Activated naive CD4-positive, alpha-beta T cell treated with anti-CD3 and anti-CD28 coated beads for 36 hours (primary cell): ENCODE data around the gene GABRD. TPM values are rescaled to one million over a fixed set of nuclear protein-coding genes. Genes with fewer than 3 reads are reported as not detected.
"Not testable (repeated sequence)": the region's sequence is repeated elsewhere in the genome, so short reads cannot be mapped to it uniquely, and the experiment has no call there.

Source experiments
- CTCF ChIA-PET: fragments of 350-600 bp; sonication (Branson Sonifier 250); formaldehyde crosslinking; loops from one replicate; lab custom pipeline; 2021; ENCODE audit warnings: antibody characterized with exemption; lab: Charles Lee
- DNase-seq: peaks from one replicate; pipeline ENCODE4 v3.0.0-alpha.2; 2020
- H3K27ac Mint-ChIP-seq: one replicate; pipeline ENCODE4 v1.8.0; 2021; ENCODE audit warnings: mild to moderate bottlenecking, mixed read lengths
- H3K27me3 Mint-ChIP-seq: one replicate; pipeline ENCODE4 v1.8.0; 2021; ENCODE audit warnings: low read depth, mixed read lengths
- H3K36me3 Mint-ChIP-seq: one replicate; pipeline ENCODE4 v1.8.0; 2021; ENCODE audit warnings: low read depth, mixed read lengths
- H3K4me1 Mint-ChIP-seq: one replicate; pipeline ENCODE4 v1.8.0; 2021; ENCODE audit warnings: low read depth, mixed read lengths
- H3K4me3 Mint-ChIP-seq: one replicate; pipeline ENCODE4 v1.8.0; 2021; ENCODE audit warnings: mild to moderate bottlenecking, moderate library complexity, mixed read lengths
- H3K9me3 Mint-ChIP-seq: one replicate; pipeline ENCODE4 v1.8.0; 2021; ENCODE audit warnings: mixed read lengths
- intact Hi-C: fragments of 100-400 bp; cut with micrococcal nuclease; formaldehyde crosslinking; loops from one replicate; pipeline ENCODE4 v1.15.1; 2023
- total RNA-seq, 2 experiments: library from RNA; stranded (reverse); gene quantifications; one replicate each; pipeline ENCODE4 v1.2.3, GENCODE V29; 2021

Gene GABRD
- total RNA-seq, 2 experiments from 2014 or later, result not detected

DNA sequence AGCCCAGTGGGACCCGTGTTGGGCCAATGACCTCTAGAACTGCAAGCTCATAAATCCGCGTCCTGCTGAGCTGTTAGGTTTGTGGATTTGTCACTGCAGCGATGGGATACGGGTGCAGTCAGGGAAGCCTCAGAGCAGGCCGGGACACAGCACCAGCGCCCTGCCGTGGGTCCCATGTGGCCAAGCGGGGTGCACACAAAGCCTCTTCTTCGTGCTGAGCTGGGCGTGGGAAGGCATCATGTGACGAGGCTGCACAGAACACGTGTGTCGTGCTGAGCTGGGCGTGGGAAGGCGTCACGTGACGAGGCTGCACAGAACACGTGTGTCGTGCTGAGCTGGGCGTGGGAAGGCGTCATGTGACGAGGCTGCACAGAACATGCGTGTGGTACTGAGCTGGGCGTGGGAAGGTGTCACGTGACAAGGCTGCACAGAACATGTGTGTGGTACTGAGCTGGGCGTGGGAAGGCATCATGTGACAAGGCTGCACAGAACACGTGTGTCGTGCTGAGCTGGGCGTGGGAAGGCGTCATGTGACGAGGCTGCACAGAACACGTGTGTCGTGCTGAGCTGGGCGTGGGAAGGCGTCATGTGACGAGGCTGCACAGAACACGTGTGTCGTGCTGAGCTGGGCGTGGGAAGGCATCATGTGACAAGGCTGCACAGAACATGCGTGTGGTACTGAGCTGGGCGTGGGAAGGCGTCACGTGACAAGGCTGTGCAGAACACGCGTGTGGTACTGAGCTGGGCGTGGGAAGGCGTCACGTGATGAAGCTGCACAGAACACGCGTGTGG, 40.3 kb upstream of the GABRD start:
- H3K27me3 Mint-ChIP-seq, H3K9me3 Mint-ChIP-seq, intact Hi-C loops, H3K27ac Mint-ChIP-seq, DNase-seq, CTCF ChIA-PET, H3K36me3 Mint-ChIP-seq, H3K4me3 Mint-ChIP-seq, H3K4me1 Mint-ChIP-seq: not testable (repeated sequence)

DNA sequence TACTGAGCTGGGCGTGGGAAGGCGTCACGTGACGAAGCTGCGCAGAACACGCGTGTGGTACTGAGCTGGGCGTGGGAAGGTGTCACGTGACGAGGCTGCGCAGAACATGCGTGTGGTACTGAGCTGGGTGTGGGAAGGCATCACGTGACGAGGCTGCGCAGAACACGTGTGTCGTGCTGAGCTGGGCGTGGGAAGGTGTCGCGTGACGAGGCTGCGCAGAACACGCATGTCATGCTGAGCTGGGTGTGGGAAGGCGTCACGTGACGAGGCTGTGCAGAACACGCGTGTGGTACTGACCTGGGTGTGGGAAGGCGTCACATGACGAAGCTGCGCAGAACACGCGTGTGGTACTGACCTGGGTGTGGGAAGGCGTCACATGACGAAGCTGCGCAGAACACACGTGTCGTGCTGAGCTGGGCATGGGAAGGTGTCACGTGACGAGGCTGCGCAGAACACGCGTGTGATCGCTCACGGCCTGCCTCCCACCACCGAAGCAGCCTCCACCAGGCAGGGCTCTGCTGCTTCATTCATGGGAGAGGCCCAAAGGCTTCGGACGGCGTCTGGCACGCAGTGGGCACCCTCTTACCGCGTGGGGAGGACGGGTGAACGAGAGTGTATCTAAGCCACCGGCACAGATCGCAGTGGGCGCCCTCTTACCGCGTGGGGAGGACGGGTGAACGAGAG, 39.5 kb upstream of the GABRD start:
- Mint-ChIP-seq H3K9me3 (no peaks in the 10 kb centered on the region), H3K4me3 (no peak overlapping the region), H3K4me1 (no peaks in the 10 kb centered on the region), H3K27ac (no peak overlapping the region), H3K36me3 (no peaks in the 10 kb centered on the region), H3K27me3 (no peaks in the 10 kb centered on the region)
- intact Hi-C loops, result no loop called here
- DNase-seq, result no peak
- CTCF ChIA-PET, result no interaction called here

DNA sequence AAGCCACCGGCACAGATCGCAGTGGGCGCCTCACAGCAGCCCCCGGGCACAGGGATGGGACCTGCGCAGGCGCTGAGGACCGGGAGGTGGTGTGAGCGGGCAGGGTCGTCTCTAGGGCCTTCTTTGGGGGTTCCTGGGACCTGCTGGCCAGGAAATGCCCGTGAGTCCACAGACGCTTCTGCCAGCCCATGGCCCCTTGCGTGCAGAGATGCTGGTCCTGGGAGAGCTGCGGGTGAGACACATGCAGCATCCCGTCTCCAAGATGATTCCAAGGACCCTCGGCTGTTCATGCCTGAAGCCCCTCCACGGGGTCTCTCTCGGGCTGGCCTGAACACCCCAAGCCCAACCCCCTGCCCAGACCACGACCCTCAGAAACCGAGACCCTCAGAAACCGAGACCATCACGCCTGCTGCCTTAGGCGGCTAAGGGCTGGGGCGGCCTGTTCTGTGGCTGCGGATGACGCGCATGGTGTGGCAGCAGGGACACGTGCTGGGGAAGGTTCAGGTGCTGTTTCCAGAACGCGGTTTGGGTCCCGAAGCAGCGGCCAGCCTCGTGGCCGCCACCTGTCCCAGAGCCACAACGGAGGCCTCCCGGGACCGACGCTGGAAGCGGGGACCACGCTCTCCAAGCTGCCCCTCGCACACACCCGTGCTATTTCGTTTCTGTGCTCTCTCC, 38.5 kb upstream of the GABRD start:
- CTCF ChIA-PET, result no interaction called here
- H3K9me3 Mint-ChIP-seq, result no peaks in the 10 kb centered on the region
- H3K4me1 Mint-ChIP-seq, result no peaks in the 10 kb centered on the region
- intact Hi-C loops, result no loop called here
- no peak for DNase-seq
- no peak overlapping the region for H3K4me3 Mint-ChIP-seq
- H3K27ac Mint-ChIP-seq, result no peak overlapping the region
- H3K27me3 Mint-ChIP-seq, result no peaks in the 10 kb centered on the region
- no peaks in the 10 kb centered on the region for H3K36me3 Mint-ChIP-seq

GRCh38 chr1:1981142-1981500, 38.0 kb upstream of the GABRD start:
- Mint-ChIP-seq H3K27ac (no peak overlapping the region), H3K9me3 (no peaks in the 10 kb centered on the region), H3K27me3 (no peaks in the 10 kb centered on the region), H3K4me1 (no peaks in the 10 kb centered on the region), H3K4me3 (no peak overlapping the region), H3K36me3 (no peaks in the 10 kb centered on the region)
- intact Hi-C loops, result no loop called here
- DNase-seq, result no peak
- CTCF ChIA-PET, result no interaction called here

DNA sequence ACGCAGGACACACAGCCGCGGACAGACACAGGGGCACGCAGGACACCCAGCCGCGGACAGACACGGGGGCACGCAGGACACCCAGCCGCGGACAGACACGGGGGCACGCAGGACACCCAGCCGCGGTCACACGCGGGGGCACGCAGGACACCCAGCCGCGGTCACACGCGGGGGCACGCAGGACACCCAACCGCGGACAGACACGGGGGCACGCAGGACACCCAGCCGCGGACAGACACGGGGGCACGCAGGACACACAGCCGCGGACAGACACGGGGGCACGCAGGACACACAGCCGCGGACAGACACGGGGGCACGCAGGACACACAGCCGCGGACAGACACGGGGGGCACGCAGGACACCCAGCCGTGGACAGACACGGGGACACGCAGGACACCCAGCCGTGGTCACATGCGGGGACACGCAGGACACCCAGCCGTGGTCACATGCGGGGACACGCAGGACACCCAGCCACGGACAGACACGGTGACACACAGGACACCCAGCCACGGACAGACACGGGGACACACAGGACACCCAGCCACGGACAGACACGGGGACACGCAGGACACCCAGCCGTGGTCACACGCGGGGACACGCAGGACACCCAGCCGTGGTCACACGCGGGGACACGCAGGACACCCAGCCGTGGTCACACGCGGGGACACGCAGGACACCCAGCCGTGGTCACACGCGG, 37.4 kb upstream of the GABRD start:
- H3K27ac Mint-ChIP-seq, H3K36me3 Mint-ChIP-seq, H3K9me3 Mint-ChIP-seq, H3K4me3 Mint-ChIP-seq, intact Hi-C loops, DNase-seq, H3K27me3 Mint-ChIP-seq, CTCF ChIA-PET, H3K4me1 Mint-ChIP-seq: not testable (repeated sequence)

- H3K27ac Mint-ChIP-seq, result no peak overlapping the region
- no peaks in the 10 kb centered on the region for H3K9me3 Mint-ChIP-seq
- no peak overlapping the region for H3K4me3 Mint-ChIP-seq
- H3K36me3 Mint-ChIP-seq, result no peaks in the 10 kb centered on the region
- intact Hi-C loops, result no loop called here
- DNase-seq, result no peak
- no peaks in the 10 kb centered on the region for H3K4me1 Mint-ChIP-seq
- CTCF ChIA-PET, result interaction anchor here (1.0 kb wide), 1 partner anchor 22 kb away, joined by 3 read pairs; no protein-coding TSS in a partner anchor
- no peaks in the 10 kb centered on the region for H3K27me3 Mint-ChIP-seq
These were observed 36.5 kb upstream of the GABRD start for GRCh38 chr1:1982379-1983232.

DNA sequence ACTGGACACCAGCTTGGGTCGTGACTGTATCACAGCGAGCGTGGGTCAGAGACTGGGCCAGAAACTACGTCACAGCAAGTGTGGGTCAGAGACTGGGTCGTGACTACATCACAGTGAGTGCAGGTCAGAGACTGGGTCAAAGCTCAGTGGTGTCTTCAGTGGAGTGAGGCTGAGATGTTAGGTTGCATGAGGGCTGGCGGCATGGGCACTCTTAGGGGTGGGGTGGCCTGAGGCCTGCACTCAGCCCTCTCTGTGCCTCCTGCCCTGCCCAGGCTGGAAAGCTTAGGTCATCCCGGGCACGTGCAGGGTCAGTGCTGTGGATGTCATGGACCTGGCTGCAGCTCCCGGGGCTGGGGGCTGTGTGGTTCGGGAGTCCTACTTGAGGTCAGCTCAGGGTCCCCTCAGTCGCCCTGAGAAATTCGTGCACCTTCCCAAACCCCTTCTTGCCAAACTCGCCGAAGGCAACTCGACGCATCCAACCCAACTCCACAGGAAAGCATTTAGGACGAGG, 34.5 kb upstream of the GABRD start:
- Mint-ChIP-seq H3K27me3 (no peaks in the 10 kb centered on the region), H3K27ac (no peak overlapping the region), H3K4me3 (no peak overlapping the region), H3K36me3 (no peaks in the 10 kb centered on the region), H3K4me1 (peaks cover 5% of the 10 kb centered on the region), H3K9me3 (no peaks in the 10 kb centered on the region)
- intact Hi-C loops, result no loop called here
- no peak for DNase-seq
- CTCF ChIA-PET, result no interaction called here

DNA sequence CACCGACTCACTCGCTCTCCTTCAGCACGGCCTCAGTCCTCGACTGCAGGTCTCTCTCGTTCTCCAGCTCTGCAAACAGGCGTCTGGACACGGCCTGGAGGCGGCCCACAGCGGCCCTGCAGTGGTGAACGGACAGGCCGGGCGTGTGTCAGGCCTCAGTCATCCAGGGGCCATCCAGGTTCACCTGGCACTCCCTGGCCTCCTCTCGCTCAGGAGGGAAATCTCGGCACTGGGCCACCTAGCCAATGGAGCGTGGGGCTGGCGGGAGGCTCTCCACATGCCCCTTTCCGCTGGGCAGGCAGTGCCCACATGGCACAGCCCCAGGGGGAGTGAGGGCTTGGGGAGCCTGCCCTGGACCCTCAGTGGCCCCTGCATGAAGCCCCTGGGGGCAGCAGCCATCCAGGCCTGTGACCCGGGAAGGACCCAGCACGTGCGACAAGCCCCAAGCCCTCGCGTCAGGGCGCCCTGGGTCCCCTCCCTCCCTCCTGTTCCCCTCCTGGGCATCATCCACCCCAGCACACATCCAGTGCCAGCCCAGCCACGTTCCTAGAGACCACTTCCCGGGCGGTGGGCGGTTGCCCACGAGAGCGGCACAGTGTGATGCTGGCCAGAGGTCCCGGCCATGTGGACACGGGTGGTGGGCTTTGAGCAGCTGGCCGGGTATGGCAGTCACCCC, 33.6 kb upstream of the GABRD start:
- peaks cover 5% of the 10 kb centered on the region for H3K4me1 Mint-ChIP-seq
- peaks cover 2% of the 10 kb centered on the region for H3K27me3 Mint-ChIP-seq
- no peak overlapping the region for H3K4me3 Mint-ChIP-seq
- H3K36me3 Mint-ChIP-seq, result no peaks in the 10 kb centered on the region
- no peak overlapping the region for H3K27ac Mint-ChIP-seq
- DNase-seq, result no peak
- H3K9me3 Mint-ChIP-seq, result no peaks in the 10 kb centered on the region
- intact Hi-C loops, result no loop called here
- CTCF ChIA-PET, result no interaction called here

- no peak overlapping the region for H3K4me3 Mint-ChIP-seq
- H3K4me1 Mint-ChIP-seq, result peaks cover 5% of the 10 kb centered on the region
- H3K27ac Mint-ChIP-seq, result no peak overlapping the region
- CTCF ChIA-PET, result interaction anchor here (0.7 kb wide), 1 partner anchor 63 kb away, joined by 3 read pairs; no protein-coding TSS in a partner anchor
- peaks cover 2% of the 10 kb centered on the region for H3K27me3 Mint-ChIP-seq
- DNase-seq, result no peak
- no peaks in the 10 kb centered on the region for H3K9me3 Mint-ChIP-seq
- intact Hi-C loops, result no loop called here
- H3K36me3 Mint-ChIP-seq, result no peaks in the 10 kb centered on the region
These were observed 32.5 kb upstream of the GABRD start for GRCh38 chr1:1986451-1987141.

DNA sequence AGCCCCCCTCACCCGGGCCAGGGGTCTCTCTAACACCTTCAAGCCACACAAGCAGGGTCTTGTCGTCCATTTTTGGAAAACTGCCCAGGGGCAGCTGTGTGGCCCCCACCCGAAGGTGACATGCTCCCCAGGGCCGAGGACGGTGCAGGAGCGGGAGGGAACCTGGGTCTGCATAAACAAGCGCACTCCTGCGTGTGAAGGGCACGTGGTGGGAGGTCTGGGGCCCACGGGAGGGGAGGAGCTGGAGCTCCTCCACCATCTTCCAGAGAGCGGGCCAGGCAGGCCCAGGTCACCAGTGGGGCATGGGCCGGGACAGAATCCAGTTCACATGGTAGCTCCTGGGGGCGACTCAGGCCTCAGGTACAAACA, 32.0 kb upstream of the GABRD start:
- no peaks in the 10 kb centered on the region for H3K9me3 Mint-ChIP-seq
- peaks cover 2% of the 10 kb centered on the region for H3K27me3 Mint-ChIP-seq
- DNase-seq, result no peak
- CTCF ChIA-PET, result no interaction called here
- H3K27ac Mint-ChIP-seq, result no peak overlapping the region
- no peak overlapping the region for H3K4me3 Mint-ChIP-seq
- no peaks in the 10 kb centered on the region for H3K36me3 Mint-ChIP-seq
- intact Hi-C loops, result no loop called here
- peaks cover 5% of the 10 kb centered on the region for H3K4me1 Mint-ChIP-seq
